Right ventricle myocardium superior (tissue), 1 donor: Measurements from ENCODE around the gene KDELR3. TPM values are rescaled to one million over a fixed set of nuclear protein-coding genes. Genes with fewer than 3 reads are reported as not detected.

Experiments used
- total RNA-seq: library from RNA; stranded (reverse); fragmentation: NEBNext Ultra II Directional; extraction: Animal tissue kit (Norgen Biotek cat#: 25700); gene quantifications from one replicate; pipeline ENCODE4 v1.2.1, GENCODE V29; 2021
- donor health status: DM: no; HTN: yes; CAD: no; lungs with severe emphysema.

The KDELR3 gene
- total RNA-seq, 1 donor from 2014 or later, result 3.1 TPM

Other genes with a start within 250 kb of the KDELR3 start
- 42.2 TPM for gene TMEM184B, start 195.1 kb upstream of the KDELR3 start, total RNA-seq
- gene CSNK1E, start 150.7 kb upstream of the KDELR3 start, total RNA-seq, result 65.7 TPM
- 16.6 TPM for gene KCNJ4, start 12.9 kb upstream of the KDELR3 start, total RNA-seq
- gene DDX17, start 38.2 kb downstream of the KDELR3 start, total RNA-seq, result 193 TPM
- gene DMC1, start 102.1 kb downstream of the KDELR3 start, total RNA-seq, result 0.56 TPM
- 0.43 TPM for gene FAM227A, start 188.3 kb downstream of the KDELR3 start, total RNA-seq
- 38.3 TPM for gene CBY1, start 188.5 kb downstream of the KDELR3 start, total RNA-seq
- gene TOMM22, start 213.9 kb downstream of the KDELR3 start, total RNA-seq, result 60.9 TPM
- 17.2 TPM for gene JOSD1, start 232.8 kb downstream of the KDELR3 start, total RNA-seq
- gene GTPBP1, start 237.8 kb downstream of the KDELR3 start, total RNA-seq, result 30.6 TPM